OCI-LY7 (cell line): ENCODE data around the gene CATSPERD. TPM values are rescaled to one million over a fixed set of nuclear protein-coding genes. Genes with fewer than 3 reads are reported as not detected.

Experiments used
- BruUV-seq: library from RNA; stranded (reverse); fragments of 400-500 nt; replicated peaks from 2 replicates; lab custom pipeline; 2021; lab: Mats Ljungman, UMichigan
- CTCF ChIA-PET: fragments of 300-600 bp; sonication (Branson Sonifier 250); formaldehyde crosslinking; loops from one replicate; lab custom pipeline; 2022; ENCODE audit warnings: antibody characterized with exemption; ENCODE audit not compliant: unreplicated experiment; lab: Charles Lee
- POLR2A ChIA-PET: fragments of 300-600 bp; sonication (Branson Sonifier 250); formaldehyde crosslinking; loops from one replicate; lab custom pipeline; 2022; ENCODE audit warnings: antibody characterized with exemption; lab: Charles Lee
- DNase-seq: peaks from one replicate; pipeline ENCODE4 v3.0.0-alpha.2; 2015; ENCODE audit warnings: low spot score
- H2AFZ ChIP-seq: fragments of 200-600 bp; sonication (generic), shearing (Covaris generic); 2 replicates; pipeline ENCODE4 v1.6.1; 2014; ENCODE audit warnings: mild to moderate bottlenecking, antibody characterized with exemption, low read length, moderate library complexity
- H3K27ac ChIP-seq: fragments of 200-600 bp; sonication (generic); 2 replicates; pipeline ENCODE4 v1.5.1; 2014; ENCODE audit warnings: mixed run types, low read depth, mild to moderate bottlenecking, moderate library complexity, low read length, inconsistent platforms; ENCODE audit not compliant: poor library complexity, severe bottlenecking
- H3K36me3 ChIP-seq: fragments of 200-600 bp; sonication (generic); 2 replicates; pipeline ENCODE4 v1.6.1; 2014; ENCODE audit warnings: mild to moderate bottlenecking, antibody characterized with exemption, low read length, moderate library complexity, mixed read lengths; ENCODE audit not compliant: insufficient read depth
- H3K4me1 ChIP-seq: fragments of 200-600 bp; sonication (generic); 2 replicates; pipeline ENCODE4 v1.5.1; 2014; ENCODE audit warnings: mild to moderate bottlenecking, low read length; ENCODE audit not compliant: insufficient read depth, poor library complexity, severe bottlenecking
- H3K4me2 ChIP-seq: fragments of 200-600 bp; sonication (generic); 2 replicates; pipeline ENCODE4 v1.6.1; 2014; ENCODE audit warnings: mild to moderate bottlenecking, low read length
- H3K4me3 ChIP-seq: fragments of 200-600 bp; sonication (generic); 2 replicates; pipeline ENCODE4 v1.5.1; 2014; ENCODE audit warnings: mild to moderate bottlenecking, low read depth, low read length; ENCODE audit not compliant: poor library complexity, severe bottlenecking
- H3K79me2 ChIP-seq: fragments of 200-600 bp; sonication (generic); 2 replicates; pipeline ENCODE4 v1.6.1; 2016; ENCODE audit warnings: low read depth, mild to moderate bottlenecking, low read length, moderate library complexity, mixed read lengths; ENCODE audit not compliant: insufficient read depth
- H3K9me2 ChIP-seq: fragments of 200-600 bp; sonication (generic); 2 replicates; pipeline ENCODE4 v1.6.1; 2016; ENCODE audit warnings: mild to moderate bottlenecking, low read length, mixed read lengths; ENCODE audit not compliant: insufficient read depth
- H3K9me3 ChIP-seq: fragments of 200-600 bp; sonication (generic); 2 replicates; pipeline ENCODE4 v1.6.1; 2014; ENCODE audit warnings: mild to moderate bottlenecking, mixed run types, low read length, mixed read lengths
- H4K20me1 ChIP-seq: fragments of 200-600 bp; sonication (generic); 2 replicates; pipeline ENCODE4 v1.6.1; 2014; ENCODE audit warnings: mild to moderate bottlenecking, antibody characterized with exemption, low read length, moderate library complexity, mixed read lengths; ENCODE audit not compliant: insufficient read depth
- CTCF ChIP-seq: fragments of 200-600 bp; sonication (generic); conservative IDR thresholded peaks from 2 replicates; pipeline ENCODE4 v1.5.1; 2014; ENCODE audit warnings: mild to moderate bottlenecking, antibody characterized with exemption, low read length, moderate library complexity, mixed read lengths
- EZH2phosphoT487 ChIP-seq: fragments of 200-600 bp; sonication (generic); IDR thresholded peaks from 2 replicates; pipeline ENCODE4 v1.6.1; 2018; ENCODE audit warnings: low read depth, borderline replicate concordance, mild to moderate bottlenecking, mixed run types, antibody characterized with exemption, low read length, moderate library complexity, mixed read lengths
- intact Hi-C: fragments of 100-400 bp; cut with micrococcal nuclease; formaldehyde crosslinking; loops from one replicate; pipeline ENCODE4 v1.10.0; 2022; ENCODE audit not compliant: unreplicated experiment
- total RNA-seq, 2 experiments: library from RNA; depleted of rRNA in 1 of 2; stranded (reverse); fragments of >200 nt in 1 of 2; shearing (Covaris generic) in 1 of 2; gene quantifications; 2 replicates each; pipeline ENCODE4 v1.2.3, GENCODE V29; 2014 to 2022

CATSPERD gene
- total RNA-seq, 2 experiments from 2014 or later = not detected

- Histone ChIP-seq H3K4me3 (peak overlapping the region; percentile 96), H2AFZ (peak overlapping the region; percentile 82), H3K9me2 (no peaks in the 10 kb centered on the region), H3K79me2 (no peaks in the 10 kb centered on the region; the same call in 1 of the 2 replicates), H3K9me3 (no peaks in the 10 kb centered on the region), H4K20me1 (no peaks in the 10 kb centered on the region), H3K27ac (peak overlapping the region; percentile 56), H3K36me3 (0 out of 2 replicates have a peak, but pooled peaks cover 5% of the 10 kb centered on the region), H3K4me2 (peak overlapping the region; percentile 98), H3K4me1 (peaks cover 12% of the 10 kb centered on the region)
- TF ChIP-seq EZH2phosphoT487 (no peak), CTCF (no peak)
- DNase-seq = no peak
- TSS peak; percentile 76 for BruUV-seq
- POLR2A ChIA-PET = no interaction called here
- intact Hi-C loops = loop anchor here (2.0 kb wide), 1 partner anchor 57 kb away; the partner anchor contains the start of genes SAFB and SAFB2
- CTCF ChIA-PET = no interaction called here
Observed at GRCh38 chr19:5680084-5680436, 40.4 kb upstream of the CATSPERD start.

DNA sequence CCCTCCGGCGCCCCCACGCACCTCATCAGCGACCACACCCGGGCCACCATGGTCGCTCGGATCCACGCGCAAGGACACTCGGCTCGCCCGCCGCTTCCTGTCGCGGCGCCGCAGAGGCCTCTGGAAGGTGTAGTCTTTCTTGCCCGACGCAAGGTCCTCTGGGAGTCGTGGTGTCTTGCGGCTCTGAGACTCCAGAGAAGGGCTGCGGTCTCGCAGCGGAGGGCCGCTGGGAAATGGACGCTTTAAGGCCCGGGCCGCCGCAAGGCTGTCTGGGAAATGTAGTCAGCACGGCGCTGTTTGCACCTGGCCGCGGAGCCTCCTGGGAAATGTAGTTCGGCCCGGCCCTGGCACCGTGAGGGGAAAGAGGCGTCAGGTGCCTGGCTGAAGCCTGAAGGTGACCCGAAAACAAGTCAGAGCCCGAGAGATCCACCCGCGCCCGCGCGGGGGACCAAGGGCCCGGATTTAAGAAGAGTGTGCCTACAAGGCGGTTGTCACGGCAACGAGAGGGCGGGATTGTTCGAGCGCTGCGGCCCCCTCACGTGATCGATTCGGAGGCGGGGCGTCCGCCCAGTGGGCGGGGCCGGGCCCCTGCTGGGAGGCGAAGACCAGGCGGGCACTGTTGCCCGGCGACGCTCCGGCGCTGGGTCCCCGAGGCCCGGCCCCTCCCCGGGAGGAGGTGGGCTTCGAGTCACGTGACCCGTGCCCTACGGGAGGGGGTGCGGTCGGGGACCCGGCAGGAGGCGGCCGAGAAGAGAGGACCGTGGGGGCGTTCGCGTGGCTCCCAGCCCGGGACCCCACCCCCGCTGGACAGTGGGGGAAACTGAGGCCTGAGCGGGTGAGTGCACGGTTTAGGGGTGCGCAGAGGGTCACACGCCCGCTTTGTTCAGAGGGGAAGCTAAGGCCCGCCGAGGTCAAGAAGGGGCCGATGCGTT, 39.7 kb upstream of the CATSPERD start, which contains the start of the genes HSD11B1L and MICOS13:
Gene HSD11B1L, plus strand, starts transcription at position 591 of the 932 bp plus-strand sequence. CDS start 3,806 bp downstream, outside the sequence.
Gene MICOS13, minus strand, starts transcription at position 80 of the 932 bp plus-strand sequence. Its CDS starts 30 bp downstream, at position 50.
- Histone ChIP-seq H4K20me1 (no peaks in the 10 kb centered on the region), H3K79me2 (no peaks in the 10 kb centered on the region; the same call in 1 of the 2 replicates), H3K4me2 (peak within 1 kb of the TSS; percentile 98), H2AFZ (peak within 1 kb of the TSS; percentile 82), H3K27ac (peak within 1 kb of the TSS; percentile 56), H3K36me3 (no peaks in the 10 kb centered on the region), H3K4me1 (peaks cover 12% of the 10 kb centered on the region), H3K9me2 (no peaks in the 10 kb centered on the region), H3K4me3 (peak within 1 kb of the TSS; percentile 96), H3K9me3 (no peaks in the 10 kb centered on the region)
- DNase-seq = peak; percentile 99
- ChIA-PET CTCF (no interaction called here), POLR2A (no interaction called here)
- TF ChIP-seq CTCF (no peak), EZH2phosphoT487 (no peak)
- intact Hi-C loops = loop anchor here (2.0 kb wide), 1 partner anchor 58 kb away; the partner anchor contains the start of genes SAFB and SAFB2
- BruUV-seq = no TSS peak
